ENCODE results near the gene PHLPP1.

DNA sequence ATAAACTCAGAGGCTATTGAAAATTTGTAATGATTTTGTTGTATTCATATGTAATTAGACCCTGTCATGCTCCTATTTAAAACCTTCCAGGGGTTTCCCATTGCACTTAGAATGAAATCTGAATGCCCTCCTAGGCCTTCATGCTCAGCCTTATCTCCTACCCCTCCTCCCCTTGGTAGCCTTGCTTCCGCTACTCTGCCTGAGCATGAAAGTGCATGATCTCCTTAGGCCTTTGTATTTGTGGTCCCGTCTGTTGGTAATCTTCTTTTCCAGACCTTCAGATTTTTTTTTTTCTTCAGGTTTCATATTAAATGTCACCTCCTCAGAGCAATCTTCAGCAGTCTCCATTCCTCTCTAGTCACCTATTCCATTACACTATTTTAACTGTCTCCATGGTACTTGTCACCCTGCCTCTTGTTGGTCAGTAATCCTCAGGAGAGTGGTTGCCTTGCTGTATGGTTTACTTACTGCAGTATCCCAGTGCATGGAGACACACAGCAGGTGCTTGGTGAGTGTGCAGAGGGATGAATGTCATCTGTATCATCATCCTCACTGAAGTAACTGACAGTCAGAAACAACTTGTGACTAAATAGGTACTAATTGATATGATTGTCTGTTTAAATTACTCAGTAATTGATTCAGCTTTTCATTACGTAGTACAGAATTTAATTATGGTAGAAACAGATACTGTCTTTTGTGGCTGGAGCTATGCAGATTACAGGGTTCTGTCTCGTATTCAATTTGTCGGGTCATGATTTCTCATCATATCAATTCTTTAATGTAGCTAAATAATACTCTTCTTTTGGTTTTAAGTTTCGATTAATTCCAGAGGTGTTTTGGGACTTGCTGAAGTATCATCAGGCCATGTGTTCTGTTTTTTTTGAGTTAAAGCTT, 63.9 kb downstream of the PHLPP1 start:
- TF ChIP-seq REPIN1 (tag by site-specific recombination; IDR thresholded peaks at IDR 0.05; ENCODE audit: low read depth) (no peak), SP2 (tag by site-specific recombination; IDR thresholded peaks at IDR 0.05) (no peak), TCF7L2 (IDR thresholded peaks at IDR 0.05; ENCODE audit: borderline replicate concordance, low read depth, low read length) (no peak), ZSCAN23 (tag by site-specific recombination; IDR thresholded peaks at IDR 0.05) (no peak), ZNF670 (tag by site-specific recombination; IDR thresholded peaks at IDR 0.05; ENCODE audit: low read depth) (no peak), ZNF114 (tag by site-specific recombination; IDR thresholded peaks at IDR 0.05) (no peak), ZNF629 (tag by site-specific recombination; IDR thresholded peaks at IDR 0.05) (no peak), ZBTB1 (tag by site-specific recombination; IDR thresholded peaks at IDR 0.05) (no peak)
- TF ChIP-seq, protein P1, sequence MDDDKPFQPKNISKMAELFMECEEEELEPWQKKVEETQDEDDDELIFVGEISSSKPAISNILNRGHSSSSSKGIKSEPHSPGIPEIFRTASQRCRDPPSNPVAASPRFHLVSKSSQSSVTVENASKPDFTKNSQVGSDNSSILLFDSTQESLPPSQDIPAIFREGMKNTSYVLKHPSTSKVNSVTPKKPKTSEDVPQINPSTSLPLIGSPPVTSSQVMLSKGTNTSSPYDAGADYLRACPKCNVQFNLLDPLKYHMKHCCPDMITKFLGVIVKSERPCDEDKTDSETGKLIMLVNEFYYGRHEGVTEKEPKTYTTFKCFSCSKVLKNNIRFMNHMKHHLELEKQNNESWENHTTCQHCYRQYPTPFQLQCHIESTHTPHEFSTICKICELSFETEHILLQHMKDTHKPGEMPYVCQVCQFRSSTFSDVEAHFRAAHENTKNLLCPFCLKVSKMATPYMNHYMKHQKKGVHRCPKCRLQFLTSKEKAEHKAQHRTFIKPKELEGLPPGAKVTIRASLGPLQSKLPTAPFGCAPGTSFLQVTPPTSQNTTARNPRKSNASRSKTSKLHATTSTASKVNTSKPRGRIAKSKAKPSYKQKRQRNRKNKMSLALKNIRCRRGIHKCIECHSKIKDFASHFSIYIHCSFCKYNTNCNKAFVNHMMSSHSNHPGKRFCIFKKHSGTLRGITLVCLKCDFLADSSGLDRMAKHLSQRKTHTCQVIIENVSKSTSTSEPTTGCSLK (tag by site-specific recombination; IDR thresholded peaks at IDR 0.05), result no peak
- TF ChIP-seq, protein P2, sequence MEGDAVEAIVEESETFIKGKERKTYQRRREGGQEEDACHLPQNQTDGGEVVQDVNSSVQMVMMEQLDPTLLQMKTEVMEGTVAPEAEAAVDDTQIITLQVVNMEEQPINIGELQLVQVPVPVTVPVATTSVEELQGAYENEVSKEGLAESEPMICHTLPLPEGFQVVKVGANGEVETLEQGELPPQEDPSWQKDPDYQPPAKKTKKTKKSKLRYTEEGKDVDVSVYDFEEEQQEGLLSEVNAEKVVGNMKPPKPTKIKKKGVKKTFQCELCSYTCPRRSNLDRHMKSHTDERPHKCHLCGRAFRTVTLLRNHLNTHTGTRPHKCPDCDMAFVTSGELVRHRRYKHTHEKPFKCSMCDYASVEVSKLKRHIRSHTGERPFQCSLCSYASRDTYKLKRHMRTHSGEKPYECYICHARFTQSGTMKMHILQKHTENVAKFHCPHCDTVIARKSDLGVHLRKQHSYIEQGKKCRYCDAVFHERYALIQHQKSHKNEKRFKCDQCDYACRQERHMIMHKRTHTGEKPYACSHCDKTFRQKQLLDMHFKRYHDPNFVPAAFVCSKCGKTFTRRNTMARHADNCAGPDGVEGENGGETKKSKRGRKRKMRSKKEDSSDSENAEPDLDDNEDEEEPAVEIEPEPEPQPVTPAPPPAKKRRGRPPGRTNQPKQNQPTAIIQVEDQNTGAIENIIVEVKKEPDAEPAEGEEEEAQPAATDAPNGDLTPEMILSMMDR (tag by site-specific recombination; IDR thresholded peaks at IDR 0.05), result no peak
- TF ChIP-seq, protein P3, sequence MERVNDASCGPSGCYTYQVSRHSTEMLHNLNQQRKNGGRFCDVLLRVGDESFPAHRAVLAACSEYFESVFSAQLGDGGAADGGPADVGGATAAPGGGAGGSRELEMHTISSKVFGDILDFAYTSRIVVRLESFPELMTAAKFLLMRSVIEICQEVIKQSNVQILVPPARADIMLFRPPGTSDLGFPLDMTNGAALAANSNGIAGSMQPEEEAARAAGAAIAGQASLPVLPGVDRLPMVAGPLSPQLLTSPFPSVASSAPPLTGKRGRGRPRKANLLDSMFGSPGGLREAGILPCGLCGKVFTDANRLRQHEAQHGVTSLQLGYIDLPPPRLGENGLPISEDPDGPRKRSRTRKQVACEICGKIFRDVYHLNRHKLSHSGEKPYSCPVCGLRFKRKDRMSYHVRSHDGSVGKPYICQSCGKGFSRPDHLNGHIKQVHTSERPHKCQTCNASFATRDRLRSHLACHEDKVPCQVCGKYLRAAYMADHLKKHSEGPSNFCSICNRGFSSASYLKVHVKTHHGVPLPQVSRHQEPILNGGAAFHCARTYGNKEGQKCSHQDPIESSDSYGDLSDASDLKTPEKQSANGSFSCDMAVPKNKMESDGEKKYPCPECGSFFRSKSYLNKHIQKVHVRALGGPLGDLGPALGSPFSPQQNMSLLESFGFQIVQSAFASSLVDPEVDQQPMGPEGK (tag by site-specific recombination; IDR thresholded peaks at IDR 0.05), result no peak
